Right atrium auricular region (tissue), 2 donors: ENCODE results near the gene STK32B. TPM values are rescaled to one million over a fixed set of nuclear protein-coding genes. Genes with fewer than 3 reads are reported as not detected.

Source experiments
- DNase-seq: peaks from one replicate; pipeline ENCODE4 v3.0.0-alpha.2; 2019; ENCODE audit warnings: low spot score
- H3K27ac ChIP-seq, 2 donors: fragments of 200-600 bp; sonication (generic); 1 replicate in 1 of 2; 2 replicates in 1 of 2; pipeline ENCODE4 v1.5.1; 2016 to 2019
- H3K27me3 ChIP-seq, 2 donors: fragments of 200-600 bp; sonication (generic); one replicate each; pipeline versions ENCODE4 v1.5.1 to v1.6.0; 2017 to 2019
- H3K36me3 ChIP-seq: fragments of 200-600 bp; sonication (generic); one replicate; pipeline ENCODE4 v1.5.1; 2016
- H3K4me1 ChIP-seq, 2 donors: fragments of 200-600 bp; sonication (generic); one replicate each; pipeline versions ENCODE4 v1.5.1 to v1.6.0; 2017 to 2019
- H3K4me3 ChIP-seq, 2 donors: fragments of 200-600 bp; sonication (generic); 1 replicate in 1 of 2; 2 replicates in 1 of 2; pipeline ENCODE4 v1.5.1; 2017 to 2019; ENCODE audit warnings: mild to moderate bottlenecking in 1 of 2, moderate library complexity in 1 of 2
- H3K9me3 ChIP-seq, 2 donors: fragments of 200-600 bp; sonication (generic); one replicate each; pipeline ENCODE4 v1.5.1; 2019
- total RNA-seq, 2 donors: library from RNA; depleted of rRNA; stranded (reverse); fragments of >200 nt; gene quantifications; one replicate each; pipeline ENCODE4 v1.1.0, GENCODE V29; 2016
- TF ChIP-seq, protein P1 (sequence below), 2 donors: fragments of 200-600 bp; sonication (generic); IDR thresholded peaks; one replicate each; pipeline ENCODE4 v1.5.1; 2019; ENCODE audit warnings: antibody characterized with exemption in 2 of 2

Gene STK32B
- total RNA-seq, 2 donors from 2014 or later = 0.31 to 0.59 TPM

DNA sequence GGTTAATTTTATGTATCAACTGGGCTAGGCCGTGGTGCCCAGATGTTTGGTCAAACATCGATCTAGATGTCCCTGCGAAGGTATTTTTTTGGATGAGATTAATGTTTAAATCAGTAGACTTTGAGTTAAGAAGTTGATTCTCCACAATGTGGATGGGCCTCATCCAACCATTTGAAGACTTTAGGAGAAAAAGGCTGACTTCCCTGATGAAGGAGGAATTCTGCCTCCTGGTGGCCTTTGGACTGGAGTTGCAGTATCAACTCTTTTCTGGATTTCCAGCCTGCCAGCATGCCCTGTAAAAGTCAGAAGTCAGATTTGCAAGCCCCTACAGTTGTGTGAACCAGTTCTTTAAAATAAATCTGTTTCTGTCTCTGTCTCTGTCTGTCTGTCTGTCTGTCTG is 91.4 kb downstream of the STK32B start:
- H3K36me3 ChIP-seq = no peaks in the 10 kb centered on the region
- no peak overlapping the region for H3K27ac ChIP-seq
- H3K4me3 ChIP-seq = no peak overlapping the region
- no peak for DNase-seq
- TF ChIP-seq, protein P1, sequence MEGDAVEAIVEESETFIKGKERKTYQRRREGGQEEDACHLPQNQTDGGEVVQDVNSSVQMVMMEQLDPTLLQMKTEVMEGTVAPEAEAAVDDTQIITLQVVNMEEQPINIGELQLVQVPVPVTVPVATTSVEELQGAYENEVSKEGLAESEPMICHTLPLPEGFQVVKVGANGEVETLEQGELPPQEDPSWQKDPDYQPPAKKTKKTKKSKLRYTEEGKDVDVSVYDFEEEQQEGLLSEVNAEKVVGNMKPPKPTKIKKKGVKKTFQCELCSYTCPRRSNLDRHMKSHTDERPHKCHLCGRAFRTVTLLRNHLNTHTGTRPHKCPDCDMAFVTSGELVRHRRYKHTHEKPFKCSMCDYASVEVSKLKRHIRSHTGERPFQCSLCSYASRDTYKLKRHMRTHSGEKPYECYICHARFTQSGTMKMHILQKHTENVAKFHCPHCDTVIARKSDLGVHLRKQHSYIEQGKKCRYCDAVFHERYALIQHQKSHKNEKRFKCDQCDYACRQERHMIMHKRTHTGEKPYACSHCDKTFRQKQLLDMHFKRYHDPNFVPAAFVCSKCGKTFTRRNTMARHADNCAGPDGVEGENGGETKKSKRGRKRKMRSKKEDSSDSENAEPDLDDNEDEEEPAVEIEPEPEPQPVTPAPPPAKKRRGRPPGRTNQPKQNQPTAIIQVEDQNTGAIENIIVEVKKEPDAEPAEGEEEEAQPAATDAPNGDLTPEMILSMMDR (IDR thresholded peaks at IDR 0.05) = peak in 1 of 2 donors; percentile 59
- H3K9me3 ChIP-seq = peaks cover 0 to 7% of the 10 kb centered on the region in 2 donors
- H3K27me3 ChIP-seq = no peaks in the 10 kb centered on the region
- H3K4me1 ChIP-seq = no peaks in the 10 kb centered on the region

DNA sequence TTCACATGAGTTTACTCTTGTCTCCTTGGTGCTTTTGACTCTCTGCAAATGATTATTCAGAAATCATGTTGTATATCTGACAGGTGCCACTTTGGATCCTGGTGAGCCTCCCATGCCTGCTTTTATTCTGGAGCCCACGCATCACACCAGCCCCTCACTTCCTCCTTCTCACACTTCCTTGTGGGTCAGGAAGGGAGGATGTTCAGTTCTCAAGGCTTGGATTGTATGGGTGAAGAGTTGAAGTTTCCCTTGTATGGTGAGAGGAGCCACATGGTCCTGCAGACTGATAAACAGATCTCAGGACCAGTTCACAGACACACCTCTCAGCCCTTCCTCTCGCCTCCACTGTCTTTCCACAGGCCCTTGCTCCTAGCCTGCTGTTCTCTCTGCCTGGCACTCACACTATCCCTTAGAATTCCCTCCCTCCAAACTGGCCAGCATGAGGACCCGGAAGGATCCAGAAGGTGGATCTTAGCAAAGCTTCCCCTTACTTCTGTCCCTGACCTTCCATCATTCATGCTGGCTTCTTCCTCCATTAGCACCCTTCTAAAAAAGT is 92.1 kb downstream of the STK32B start:
- Histone ChIP-seq H3K27me3 (no peaks in the 10 kb centered on the region), H3K4me1 (no peaks in the 10 kb centered on the region), H3K27ac (no peak overlapping the region), H3K36me3 (no peaks in the 10 kb centered on the region), H3K9me3 (peaks cover 0 to 7% of the 10 kb centered on the region in 2 donors), H3K4me3 (no peak overlapping the region)
- TF ChIP-seq, protein P1 (IDR thresholded peaks at IDR 0.05) = no peak
- DNase-seq = no peak

DNA sequence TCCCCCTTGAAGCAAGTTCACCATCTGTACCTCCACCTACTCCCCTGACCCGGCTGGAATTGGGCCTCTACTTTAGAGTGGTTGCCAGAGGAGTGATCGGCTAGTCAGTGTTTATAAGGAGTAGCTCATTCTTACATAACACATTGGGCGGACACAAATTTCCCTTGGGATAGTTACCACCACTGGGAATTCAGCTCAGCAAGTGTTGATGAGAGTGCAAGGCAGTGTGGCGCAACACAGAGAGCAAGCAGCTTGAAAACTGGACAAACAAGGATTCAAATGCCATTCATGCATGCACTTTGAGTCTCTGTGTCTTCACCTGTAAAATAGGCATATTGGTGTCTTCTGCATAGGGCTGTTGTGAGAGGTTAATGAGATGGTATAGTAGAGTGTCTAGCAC is 92.7 kb downstream of the STK32B start:
- no peaks in the 10 kb centered on the region for H3K27me3 ChIP-seq
- H3K9me3 ChIP-seq = peaks cover 0 to 7% of the 10 kb centered on the region in 2 donors
- H3K4me3 ChIP-seq = no peak overlapping the region
- no peaks in the 10 kb centered on the region for H3K4me1 ChIP-seq
- H3K27ac ChIP-seq = no peak overlapping the region
- TF ChIP-seq, protein P1 (IDR thresholded peaks at IDR 0.05) = no peak
- H3K36me3 ChIP-seq = no peaks in the 10 kb centered on the region
- no peak for DNase-seq

DNA sequence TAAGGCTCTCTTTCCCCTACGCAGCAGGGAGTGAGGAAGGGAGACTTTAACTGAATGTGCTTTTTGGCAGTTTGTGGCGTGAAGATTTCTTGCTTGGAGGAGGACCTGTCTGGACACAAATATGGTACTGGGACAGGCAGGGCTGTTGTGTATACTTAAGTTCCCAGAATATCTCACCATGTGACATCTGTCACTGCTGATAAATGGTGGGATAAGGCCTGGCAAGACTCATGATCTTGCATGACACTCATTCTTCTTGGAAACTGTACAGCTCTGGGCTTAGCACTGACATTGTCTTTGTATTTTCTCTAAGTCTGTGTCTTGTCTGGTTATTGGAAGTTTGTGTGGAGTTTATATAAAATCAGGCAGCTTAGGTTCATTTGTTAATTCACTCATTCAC is 93.1 kb downstream of the STK32B start:
- no peak overlapping the region for H3K4me3 ChIP-seq
- no peaks in the 10 kb centered on the region for H3K4me1 ChIP-seq
- H3K36me3 ChIP-seq = no peaks in the 10 kb centered on the region
- H3K27ac ChIP-seq = no peak overlapping the region
- peaks cover 0 to 7% of the 10 kb centered on the region in 2 donors for H3K9me3 ChIP-seq
- DNase-seq = no peak
- TF ChIP-seq, protein P1 (IDR thresholded peaks at IDR 0.05) = no peak
- no peaks in the 10 kb centered on the region for H3K27me3 ChIP-seq

DNA sequence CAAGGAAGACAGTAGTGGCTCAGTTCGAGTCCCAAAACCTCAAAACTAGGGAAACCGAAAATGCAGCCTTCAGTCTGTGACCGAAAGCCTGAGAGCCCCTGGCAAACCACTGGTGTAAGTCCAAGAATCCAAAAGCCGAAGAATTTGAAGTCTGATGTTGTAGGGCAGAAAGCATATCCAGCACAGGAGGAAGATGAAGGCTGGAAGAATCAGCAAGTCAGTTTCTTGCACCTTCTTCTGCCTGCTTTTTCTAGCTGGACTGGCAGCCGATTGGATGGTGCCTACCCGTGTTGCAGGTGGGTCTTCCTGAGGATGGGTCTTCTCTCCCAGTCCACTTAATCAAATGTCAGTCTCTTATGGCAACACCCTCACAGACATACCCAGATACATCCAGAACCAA is 95.0 kb downstream of the STK32B start:
- Histone ChIP-seq H3K27me3 (no peaks in the 10 kb centered on the region), H3K4me3 (no peak overlapping the region), H3K36me3 (no peaks in the 10 kb centered on the region), H3K9me3 (peaks cover 0 to 7% of the 10 kb centered on the region in 2 donors), H3K4me1 (no peaks in the 10 kb centered on the region), H3K27ac (no peak overlapping the region)
- no peak for DNase-seq
- TF ChIP-seq, protein P1 (IDR thresholded peaks at IDR 0.05) = no peak

DNA sequence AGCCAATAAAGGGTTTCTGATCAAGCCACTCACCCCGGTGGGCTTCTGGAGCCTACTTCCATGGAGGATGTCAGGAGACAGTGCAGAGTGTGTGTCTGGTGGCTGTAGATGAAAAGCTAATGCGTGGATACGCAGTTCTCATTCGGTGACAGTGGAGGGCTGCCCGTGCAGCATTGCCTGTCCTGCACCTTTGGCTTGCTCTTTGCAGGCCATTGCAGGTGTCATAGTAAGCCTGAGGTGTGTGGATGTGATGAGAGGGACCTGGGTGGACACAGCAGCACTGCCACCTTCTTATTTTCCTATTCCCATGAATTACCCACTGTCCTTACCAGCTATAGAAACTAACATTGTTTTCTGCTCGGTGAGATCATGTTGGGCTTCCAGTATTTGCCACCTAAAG is 101.2 kb downstream of the STK32B start:
- H3K36me3 ChIP-seq = no peaks in the 10 kb centered on the region

More for the DNA sequence above, 101.2 kb downstream of the STK32B start:
- Histone ChIP-seq H3K9me3 (no peaks in the 10 kb centered on the region), H3K27ac (no peak overlapping the region), H3K4me1 (no peaks in the 10 kb centered on the region), H3K27me3 (no peaks in the 10 kb centered on the region), H3K4me3 (no peak overlapping the region)
- no peak for DNase-seq
- TF ChIP-seq, protein P1 (IDR thresholded peaks at IDR 0.05) = no peak
